ENCODE data around the gene TWF2.
"Not testable (repeated sequence)": the region's sequence is repeated elsewhere in the genome, so short reads cannot be mapped to it uniquely, and the experiment has no call there.

Gene TWF2

DNA sequence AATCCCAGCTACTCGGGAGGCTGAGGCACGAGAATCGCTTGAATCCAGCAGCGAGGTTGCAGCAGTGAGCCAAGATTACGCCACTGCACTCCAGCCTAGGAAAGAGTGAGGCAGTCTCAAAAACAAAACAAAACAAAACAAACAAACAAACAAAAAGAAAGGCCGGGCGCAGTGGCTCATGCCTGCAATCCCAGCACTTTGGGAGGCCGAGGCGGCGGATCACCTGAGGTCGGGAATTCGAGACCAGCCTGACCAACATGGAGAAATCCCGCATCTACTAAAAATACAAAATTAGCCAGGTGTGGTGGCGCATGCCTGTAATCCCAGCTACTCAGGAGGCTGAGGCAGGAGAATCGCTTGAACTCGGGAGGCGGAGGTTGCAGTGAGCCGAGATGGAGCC lies 35.8 kb upstream of the TWF2 start:
- H3K27ac ChIP-seq (ENCODE audit: low read depth, low read length), result peak overlapping the region; percentile 58
- peaks cover 24% of the 10 kb centered on the region for H3K4me1 ChIP-seq (ENCODE audit: control insufficient read depth, insufficient read depth, low read length)
- H3K27me3 ChIP-seq (ENCODE audit: control insufficient read depth, insufficient read depth, low read length); H3K9ac ChIP-seq (ENCODE audit: low read length); H3K4me3 ChIP-seq (ENCODE audit: low read length): not testable (repeated sequence)
- H3K36me3 ChIP-seq (ENCODE audit: control insufficient read depth, insufficient read depth, low read length), result peaks cover 11% of the 10 kb centered on the region

- no peak overlapping the region for H3K4me3 ChIP-seq (ENCODE audit: low read length)
- H3K27ac ChIP-seq (ENCODE audit: low read depth, low read length), result no peak overlapping the region
- no peaks in the 10 kb centered on the region for H3K27me3 ChIP-seq (ENCODE audit: control insufficient read depth, insufficient read depth, low read length)
- H3K36me3 ChIP-seq (ENCODE audit: control insufficient read depth, insufficient read depth, low read length), result peaks cover 18% of the 10 kb centered on the region
- peaks cover 18% of the 10 kb centered on the region for H3K4me1 ChIP-seq (ENCODE audit: control insufficient read depth, insufficient read depth, low read length)
- no peak overlapping the region for H3K9ac ChIP-seq (ENCODE audit: low read length)
These were observed 33.9 kb upstream of the TWF2 start for GRCh38 chr3:52272831-52273230.

- H3K4me1 ChIP-seq (ENCODE audit: control insufficient read depth, insufficient read depth, low read length), result peaks cover 18% of the 10 kb centered on the region
- not testable (repeated sequence) for H3K4me3 ChIP-seq (ENCODE audit: low read length); H3K27me3 ChIP-seq (ENCODE audit: control insufficient read depth, insufficient read depth, low read length); H3K27ac ChIP-seq (ENCODE audit: low read depth, low read length); H3K9ac ChIP-seq (ENCODE audit: low read length)
- peaks cover 21% of the 10 kb centered on the region for H3K36me3 ChIP-seq (ENCODE audit: control insufficient read depth, insufficient read depth, low read length)
These were observed 33.2 kb upstream of the TWF2 start for GRCh38 chr3:52272172-52272571.

- Histone ChIP-seq H3K27ac (ENCODE audit: low read depth, low read length) (no peak overlapping the region), H3K9ac (ENCODE audit: low read length) (no peak overlapping the region), H3K36me3 (ENCODE audit: control insufficient read depth, insufficient read depth, low read length) (peaks cover 24% of the 10 kb centered on the region), H3K27me3 (ENCODE audit: control insufficient read depth, insufficient read depth, low read length) (no peaks in the 10 kb centered on the region), H3K4me3 (ENCODE audit: low read length) (no peak overlapping the region), H3K4me1 (ENCODE audit: control insufficient read depth, insufficient read depth, low read length) (peaks cover 5% of the 10 kb centered on the region)
These were observed 31.3 kb upstream of the TWF2 start for GRCh38 chr3:52270252-52270754.

GRCh38 chr3:52269776-52270175 lies 30.8 kb upstream of the TWF2 start:
- peaks cover 3% of the 10 kb centered on the region for H3K4me1 ChIP-seq (ENCODE audit: control insufficient read depth, insufficient read depth, low read length)
- H3K4me3 ChIP-seq (ENCODE audit: low read length), result no peak overlapping the region
- H3K9ac ChIP-seq (ENCODE audit: low read length), result no peak overlapping the region
- no peaks in the 10 kb centered on the region for H3K27me3 ChIP-seq (ENCODE audit: control insufficient read depth, insufficient read depth, low read length)
- no peak overlapping the region for H3K27ac ChIP-seq (ENCODE audit: low read depth, low read length)
- peaks cover 24% of the 10 kb centered on the region for H3K36me3 ChIP-seq (ENCODE audit: control insufficient read depth, insufficient read depth, low read length)

- H3K4me3 ChIP-seq (ENCODE audit: low read length), result no peak overlapping the region
- H3K4me1 ChIP-seq (ENCODE audit: control insufficient read depth, insufficient read depth, low read length), result peaks cover 3% of the 10 kb centered on the region
- no peak overlapping the region for H3K27ac ChIP-seq (ENCODE audit: low read depth, low read length)
- H3K27me3 ChIP-seq (ENCODE audit: control insufficient read depth, insufficient read depth, low read length), result no peaks in the 10 kb centered on the region
- H3K9ac ChIP-seq (ENCODE audit: low read length), result no peak overlapping the region
- peaks cover 32% of the 10 kb centered on the region for H3K36me3 ChIP-seq (ENCODE audit: control insufficient read depth, insufficient read depth, low read length)
These were observed 29.1 kb upstream of the TWF2 start for GRCh38 chr3:52268036-52268435.

DNA sequence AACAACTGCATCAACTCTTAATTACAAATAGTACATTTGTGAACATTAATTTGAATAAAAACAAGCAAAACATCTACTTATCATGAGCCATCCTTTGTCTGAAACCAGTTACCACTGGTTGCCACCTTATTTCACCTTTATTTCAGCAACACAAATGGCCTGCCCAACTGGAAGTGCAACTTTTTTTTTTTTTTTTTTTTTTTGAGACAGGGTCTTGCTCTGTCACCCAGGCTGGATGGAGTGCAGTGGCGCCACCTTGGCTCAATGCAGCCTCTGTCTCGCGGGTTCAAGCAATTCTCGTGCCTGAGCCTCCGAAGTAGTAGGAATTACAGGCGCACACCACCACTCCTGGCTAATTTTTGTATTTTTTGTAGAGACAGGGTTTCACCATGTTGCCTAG lies 26.4 kb upstream of the TWF2 start:
- peaks cover 34% of the 10 kb centered on the region for H3K36me3 ChIP-seq (ENCODE audit: control insufficient read depth, insufficient read depth, low read length)
- no peak overlapping the region for H3K27ac ChIP-seq (ENCODE audit: low read depth, low read length)
- H3K27me3 ChIP-seq (ENCODE audit: control insufficient read depth, insufficient read depth, low read length), result no peaks in the 10 kb centered on the region
- H3K4me1 ChIP-seq (ENCODE audit: control insufficient read depth, insufficient read depth, low read length), result no peaks in the 10 kb centered on the region
- H3K9ac ChIP-seq (ENCODE audit: low read length), result no peak overlapping the region
- no peak overlapping the region for H3K4me3 ChIP-seq (ENCODE audit: low read length)

GRCh38 chr3:52262447-52262846 lies 23.5 kb upstream of the TWF2 start:
- H3K4me1 ChIP-seq (ENCODE audit: control insufficient read depth, insufficient read depth, low read length), result no peaks in the 10 kb centered on the region
- no peak overlapping the region for H3K9ac ChIP-seq (ENCODE audit: low read length)
- H3K36me3 ChIP-seq (ENCODE audit: control insufficient read depth, insufficient read depth, low read length), result peaks cover 44% of the 10 kb centered on the region
- no peak overlapping the region for H3K4me3 ChIP-seq (ENCODE audit: low read length)
- H3K27ac ChIP-seq (ENCODE audit: low read depth, low read length), result no peak overlapping the region
- no peaks in the 10 kb centered on the region for H3K27me3 ChIP-seq (ENCODE audit: control insufficient read depth, insufficient read depth, low read length)

GRCh38 chr3:52259448-52259847 lies 20.5 kb upstream of the TWF2 start:
- no peaks in the 10 kb centered on the region for H3K27me3 ChIP-seq (ENCODE audit: control insufficient read depth, insufficient read depth, low read length)
- H3K9ac ChIP-seq (ENCODE audit: low read length), result no peak overlapping the region
- no peak overlapping the region for H3K27ac ChIP-seq (ENCODE audit: low read depth, low read length)
- no peak overlapping the region for H3K4me3 ChIP-seq (ENCODE audit: low read length)
- no peaks in the 10 kb centered on the region for H3K4me1 ChIP-seq (ENCODE audit: control insufficient read depth, insufficient read depth, low read length)
- peaks cover 53% of the 10 kb centered on the region for H3K36me3 ChIP-seq (ENCODE audit: control insufficient read depth, insufficient read depth, low read length)

DNA sequence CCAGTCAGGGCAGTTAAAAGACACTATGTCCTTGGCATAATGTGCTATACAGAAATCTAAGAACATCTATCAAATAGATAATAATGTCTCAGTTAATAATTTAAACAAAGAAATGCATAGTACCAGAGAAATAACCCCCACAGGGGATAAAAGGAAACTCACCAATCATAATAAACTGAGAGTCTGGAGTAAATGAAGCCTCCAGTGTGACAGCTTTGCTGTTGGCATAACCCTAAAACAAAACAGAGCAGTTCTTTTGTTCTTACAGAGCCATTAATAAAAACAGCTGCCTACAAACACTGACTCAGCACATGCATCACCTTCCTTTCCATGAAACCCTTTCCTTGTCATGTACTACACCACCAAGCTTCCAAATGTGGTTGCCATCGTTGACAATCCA lies 20.1 kb upstream of the TWF2 start:
- H3K4me1 ChIP-seq (ENCODE audit: control insufficient read depth, insufficient read depth, low read length), result no peaks in the 10 kb centered on the region
- H3K4me3 ChIP-seq (ENCODE audit: low read length), result no peak overlapping the region
- no peaks in the 10 kb centered on the region for H3K27me3 ChIP-seq (ENCODE audit: control insufficient read depth, insufficient read depth, low read length)
- peaks cover 53% of the 10 kb centered on the region for H3K36me3 ChIP-seq (ENCODE audit: control insufficient read depth, insufficient read depth, low read length)
- H3K9ac ChIP-seq (ENCODE audit: low read length), result no peak overlapping the region
- no peak overlapping the region for H3K27ac ChIP-seq (ENCODE audit: low read depth, low read length)

DNA sequence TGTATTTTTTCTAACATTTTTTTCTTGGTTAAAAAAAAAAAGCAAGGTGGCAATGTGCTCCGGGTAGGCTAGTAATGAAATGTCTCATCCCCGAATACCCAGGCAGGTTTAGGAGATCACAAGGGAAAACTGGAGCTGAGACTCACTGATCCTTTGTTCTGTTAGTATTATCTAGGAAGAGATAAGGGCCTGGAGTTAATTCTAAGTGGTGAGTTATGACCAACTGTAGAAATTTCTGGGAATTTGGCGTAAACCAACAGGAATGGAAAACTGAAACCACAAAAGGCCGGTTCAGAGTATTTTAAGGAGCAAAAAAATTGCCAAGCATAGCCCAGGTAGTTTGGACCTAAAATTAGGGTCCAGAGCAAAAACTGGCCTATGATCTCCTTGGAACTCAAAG lies 19.0 kb upstream of the TWF2 start:
- Histone ChIP-seq H3K27ac (ENCODE audit: low read depth, low read length) (no peak overlapping the region), H3K4me3 (ENCODE audit: low read length) (no peak overlapping the region), H3K36me3 (ENCODE audit: control insufficient read depth, insufficient read depth, low read length) (peaks cover 44% of the 10 kb centered on the region), H3K4me1 (ENCODE audit: control insufficient read depth, insufficient read depth, low read length) (no peaks in the 10 kb centered on the region), H3K9ac (ENCODE audit: low read length) (no peak overlapping the region), H3K27me3 (ENCODE audit: control insufficient read depth, insufficient read depth, low read length) (no peaks in the 10 kb centered on the region)

DNA sequence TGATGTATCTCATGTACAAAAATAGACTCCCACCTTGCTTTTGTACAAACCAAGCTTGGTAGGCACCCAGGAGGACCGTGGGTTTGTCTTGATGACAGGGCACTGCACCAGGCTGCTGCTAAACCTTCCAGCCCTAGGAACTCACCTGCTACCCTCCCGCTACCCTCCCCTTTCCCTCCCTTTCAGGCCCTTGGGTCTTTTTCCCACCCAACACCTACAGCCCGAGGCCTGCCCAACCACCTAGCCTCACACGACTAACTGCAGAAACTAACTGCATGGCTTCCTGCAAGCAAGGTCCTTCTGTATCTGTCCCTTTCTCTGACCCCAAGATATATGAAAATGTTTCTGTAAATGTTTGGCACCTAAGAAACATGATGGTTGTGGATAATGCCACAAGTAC lies 17.7 kb upstream of the TWF2 start:
- H3K4me3 ChIP-seq (ENCODE audit: low read length), result no peak overlapping the region
- H3K27me3 ChIP-seq (ENCODE audit: control insufficient read depth, insufficient read depth, low read length), result no peaks in the 10 kb centered on the region
- no peak overlapping the region for H3K9ac ChIP-seq (ENCODE audit: low read length)
- H3K36me3 ChIP-seq (ENCODE audit: control insufficient read depth, insufficient read depth, low read length), result peaks cover 39% of the 10 kb centered on the region
- no peak overlapping the region for H3K27ac ChIP-seq (ENCODE audit: low read depth, low read length)
- no peaks in the 10 kb centered on the region for H3K4me1 ChIP-seq (ENCODE audit: control insufficient read depth, insufficient read depth, low read length)

GRCh38 chr3:52256159-52256558 lies 17.2 kb upstream of the TWF2 start:
- peaks cover 39% of the 10 kb centered on the region for H3K36me3 ChIP-seq (ENCODE audit: control insufficient read depth, insufficient read depth, low read length)
- no peak overlapping the region for H3K27ac ChIP-seq (ENCODE audit: low read depth, low read length)

More at GRCh38 chr3:52256159-52256558, 17.2 kb upstream of the TWF2 start:
- Histone ChIP-seq H3K4me1 (ENCODE audit: control insufficient read depth, insufficient read depth, low read length) (no peaks in the 10 kb centered on the region), H3K9ac (ENCODE audit: low read length) (no peak overlapping the region), H3K4me3 (ENCODE audit: low read length) (no peak overlapping the region), H3K27me3 (ENCODE audit: control insufficient read depth, insufficient read depth, low read length) (no peaks in the 10 kb centered on the region)

Data from rectal smooth muscle tissue (tissue), 1 donor.